Measurements from ENCODE around the gene PPFIA2.

DNA sequence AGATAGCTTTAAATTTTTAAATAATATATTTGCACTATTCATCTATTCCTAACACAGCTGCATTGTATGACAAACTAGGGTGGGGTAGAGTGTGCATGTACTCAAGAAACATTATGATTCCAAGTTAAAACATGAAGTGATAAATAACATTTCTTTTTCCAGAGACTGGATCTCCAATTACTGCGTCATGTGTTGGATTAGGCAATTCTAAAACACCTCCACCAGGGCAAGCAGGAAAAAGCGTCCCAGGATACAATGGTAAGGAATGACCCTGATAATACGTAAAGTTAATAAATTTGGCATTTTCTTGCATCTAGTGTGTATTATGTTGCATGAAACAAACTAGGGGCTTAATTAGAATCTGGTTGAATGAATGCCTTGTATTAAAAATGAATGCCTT is 542.4 kb downstream of the PPFIA2 start:
- no peak for TF ChIP-seq EZH2 (IDR thresholded peaks at IDR 0.05; ENCODE audit: borderline replicate concordance, low read length)
- TF ChIP-seq, protein P1, sequence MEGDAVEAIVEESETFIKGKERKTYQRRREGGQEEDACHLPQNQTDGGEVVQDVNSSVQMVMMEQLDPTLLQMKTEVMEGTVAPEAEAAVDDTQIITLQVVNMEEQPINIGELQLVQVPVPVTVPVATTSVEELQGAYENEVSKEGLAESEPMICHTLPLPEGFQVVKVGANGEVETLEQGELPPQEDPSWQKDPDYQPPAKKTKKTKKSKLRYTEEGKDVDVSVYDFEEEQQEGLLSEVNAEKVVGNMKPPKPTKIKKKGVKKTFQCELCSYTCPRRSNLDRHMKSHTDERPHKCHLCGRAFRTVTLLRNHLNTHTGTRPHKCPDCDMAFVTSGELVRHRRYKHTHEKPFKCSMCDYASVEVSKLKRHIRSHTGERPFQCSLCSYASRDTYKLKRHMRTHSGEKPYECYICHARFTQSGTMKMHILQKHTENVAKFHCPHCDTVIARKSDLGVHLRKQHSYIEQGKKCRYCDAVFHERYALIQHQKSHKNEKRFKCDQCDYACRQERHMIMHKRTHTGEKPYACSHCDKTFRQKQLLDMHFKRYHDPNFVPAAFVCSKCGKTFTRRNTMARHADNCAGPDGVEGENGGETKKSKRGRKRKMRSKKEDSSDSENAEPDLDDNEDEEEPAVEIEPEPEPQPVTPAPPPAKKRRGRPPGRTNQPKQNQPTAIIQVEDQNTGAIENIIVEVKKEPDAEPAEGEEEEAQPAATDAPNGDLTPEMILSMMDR (IDR thresholded peaks at IDR 0.05; ENCODE audit: low read length) = no peak
